ENCODE measurements around the gene RTF1. TPM values are rescaled to one million over a fixed set of nuclear protein-coding genes. Genes with fewer than 3 reads are reported as not detected.
A peak's percentile ranks its signal among the peaks of the same experiment; 100 is the strongest.
"Not testable (repeated sequence)": the region's sequence is repeated elsewhere in the genome, so short reads cannot be mapped to it uniquely, and the experiment has no call there.

The RTF1 gene
- total RNA-seq, 2 experiments from 2014 or later: 28.6 to 46.9 TPM

GRCh38 chr15:41438745-41439144, 21.9 kb downstream of the RTF1 start:
- H3K79me2 ChIP-seq (ENCODE audit: insufficient read depth, low read depth, low read length); H3K4me1 ChIP-seq (ENCODE audit: insufficient read depth, low read length, poor library complexity, severe bottlenecking); H3K4me3 ChIP-seq (ENCODE audit: low read depth, low read length, poor library complexity, severe bottlenecking); BruUV-seq (replicated peaks); H2AFZ ChIP-seq (ENCODE audit: low read length); H3K4me2 ChIP-seq (ENCODE audit: low read length); H3K9me2 ChIP-seq (ENCODE audit: insufficient read depth, low read length); H3K9me3 ChIP-seq (ENCODE audit: low read length); CTCF ChIA-PET (ENCODE audit: unreplicated experiment); H3K27ac ChIP-seq (ENCODE audit: low read depth, low read length, poor library complexity, severe bottlenecking); H4K20me1 ChIP-seq (ENCODE audit: insufficient read depth, low read length); intact Hi-C loops (cut with micrococcal nuclease; ENCODE audit: unreplicated experiment): not testable (repeated sequence)
- peak; percentile 12 for DNase-seq (ENCODE audit: low spot score)
- peaks cover 48% of the 10 kb centered on the region for H3K36me3 ChIP-seq (ENCODE audit: insufficient read depth, low read length)
- POLR2A ChIA-PET: interaction anchor here (0.5 to 0.7 kb wide), 3 partner anchors 108 to 582 kb away, joined by 3 to 6 read pairs (median 5); no protein-coding TSS in a partner anchor
- TF ChIP-seq, protein P1, sequence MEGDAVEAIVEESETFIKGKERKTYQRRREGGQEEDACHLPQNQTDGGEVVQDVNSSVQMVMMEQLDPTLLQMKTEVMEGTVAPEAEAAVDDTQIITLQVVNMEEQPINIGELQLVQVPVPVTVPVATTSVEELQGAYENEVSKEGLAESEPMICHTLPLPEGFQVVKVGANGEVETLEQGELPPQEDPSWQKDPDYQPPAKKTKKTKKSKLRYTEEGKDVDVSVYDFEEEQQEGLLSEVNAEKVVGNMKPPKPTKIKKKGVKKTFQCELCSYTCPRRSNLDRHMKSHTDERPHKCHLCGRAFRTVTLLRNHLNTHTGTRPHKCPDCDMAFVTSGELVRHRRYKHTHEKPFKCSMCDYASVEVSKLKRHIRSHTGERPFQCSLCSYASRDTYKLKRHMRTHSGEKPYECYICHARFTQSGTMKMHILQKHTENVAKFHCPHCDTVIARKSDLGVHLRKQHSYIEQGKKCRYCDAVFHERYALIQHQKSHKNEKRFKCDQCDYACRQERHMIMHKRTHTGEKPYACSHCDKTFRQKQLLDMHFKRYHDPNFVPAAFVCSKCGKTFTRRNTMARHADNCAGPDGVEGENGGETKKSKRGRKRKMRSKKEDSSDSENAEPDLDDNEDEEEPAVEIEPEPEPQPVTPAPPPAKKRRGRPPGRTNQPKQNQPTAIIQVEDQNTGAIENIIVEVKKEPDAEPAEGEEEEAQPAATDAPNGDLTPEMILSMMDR (conservative IDR thresholded peaks at IDR 0.05; ENCODE audit: low read length): 0 out of 2 replicates have a peak, but pooled peaks have one; percentile 23

GRCh38 chr15:41443275-41443674, 26.4 kb downstream of the RTF1 start:
- intact Hi-C loops (cut with micrococcal nuclease; ENCODE audit: unreplicated experiment): no loop called here
- H3K4me2 ChIP-seq (ENCODE audit: low read length): no peak overlapping the region
- CTCF ChIA-PET (ENCODE audit: unreplicated experiment): no interaction called here

DNA sequence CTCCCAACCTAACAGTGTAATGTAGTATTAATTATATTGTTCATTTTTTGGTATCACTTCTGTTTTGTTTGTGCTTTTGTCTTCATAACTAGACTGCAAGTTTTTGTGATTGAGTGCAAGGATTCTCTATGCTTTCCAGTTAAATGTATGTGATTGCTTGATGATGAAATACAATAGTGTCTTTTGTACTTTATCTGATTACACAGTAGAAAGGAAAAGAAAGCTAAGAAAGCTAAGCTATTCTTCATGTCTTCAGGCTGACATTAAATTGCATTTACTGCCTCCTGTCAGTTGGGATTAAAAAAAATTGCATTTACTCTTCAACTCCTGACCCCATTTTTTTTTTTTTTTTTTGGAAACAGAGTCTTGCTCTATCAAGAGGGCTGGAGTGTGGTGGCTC, 28.5 kb downstream of the RTF1 start:
- BruUV-seq (replicated peaks): no TSS peak
- POLR2A ChIA-PET: interaction anchor here (0.7 kb wide), 1 partner anchor 10 kb away, joined by 3 read pairs; no protein-coding TSS in a partner anchor

More at GRCh38 chr15:41443275-41443674, 26.4 kb downstream of the RTF1 start:
- H4K20me1 ChIP-seq (ENCODE audit: insufficient read depth, low read length): no peaks in the 10 kb centered on the region
- TF ChIP-seq, protein P1 (conservative IDR thresholded peaks at IDR 0.05; ENCODE audit: low read length): no peak
- TF ChIP-seq EZH2phosphoT487 (IDR thresholded peaks at IDR 0.05; ENCODE audit: borderline replicate concordance, low read depth, low read length): no peak
- H3K4me3 ChIP-seq (ENCODE audit: low read depth, low read length, poor library complexity, severe bottlenecking): no peak overlapping the region
- no peak overlapping the region for H3K27ac ChIP-seq (ENCODE audit: low read depth, low read length, poor library complexity, severe bottlenecking)
- no peaks in the 10 kb centered on the region for H3K4me1 ChIP-seq (ENCODE audit: insufficient read depth, low read length, poor library complexity, severe bottlenecking)
- no peaks in the 10 kb centered on the region for H3K79me2 ChIP-seq (ENCODE audit: insufficient read depth, low read depth, low read length)
- H3K36me3 ChIP-seq (ENCODE audit: insufficient read depth, low read length): peaks cover 53% of the 10 kb centered on the region
- BruUV-seq (replicated peaks): no TSS peak
- H2AFZ ChIP-seq (ENCODE audit: low read length): no peak overlapping the region
- no peaks in the 10 kb centered on the region for H3K9me2 ChIP-seq (ENCODE audit: insufficient read depth, low read length)
- no peaks in the 10 kb centered on the region for H3K9me3 ChIP-seq (ENCODE audit: low read length)
- POLR2A ChIA-PET: interaction anchor here (0.6 to 1.2 kb wide), 3 partner anchors 9 to 252 kb away, joined by 3 read pairs; no protein-coding TSS in a partner anchor
- DNase-seq (ENCODE audit: low spot score): no peak

More for the DNA sequence above, 28.5 kb downstream of the RTF1 start:
- CTCF ChIA-PET (ENCODE audit: unreplicated experiment): no interaction called here
- Histone ChIP-seq H3K36me3 (ENCODE audit: insufficient read depth, low read length) (peaks cover 39% of the 10 kb centered on the region), H3K27ac (ENCODE audit: low read depth, low read length, poor library complexity, severe bottlenecking) (no peak overlapping the region), H2AFZ (ENCODE audit: low read length) (no peak overlapping the region), H3K4me1 (ENCODE audit: insufficient read depth, low read length, poor library complexity, severe bottlenecking) (no peaks in the 10 kb centered on the region), H3K9me3 (ENCODE audit: low read length) (no peaks in the 10 kb centered on the region), H3K4me3 (ENCODE audit: low read depth, low read length, poor library complexity, severe bottlenecking) (no peak overlapping the region), H3K79me2 (ENCODE audit: insufficient read depth, low read depth, low read length) (no peaks in the 10 kb centered on the region), H4K20me1 (ENCODE audit: insufficient read depth, low read length) (no peaks in the 10 kb centered on the region), H3K4me2 (ENCODE audit: low read length) (no peak overlapping the region), H3K9me2 (ENCODE audit: insufficient read depth, low read length) (no peaks in the 10 kb centered on the region)
- DNase-seq (ENCODE audit: low spot score): no peak
- intact Hi-C loops (cut with micrococcal nuclease; ENCODE audit: unreplicated experiment): no loop called here
- TF ChIP-seq EZH2phosphoT487 (IDR thresholded peaks at IDR 0.05; ENCODE audit: borderline replicate concordance, low read depth, low read length): no peak
- TF ChIP-seq, protein P1 (conservative IDR thresholded peaks at IDR 0.05; ENCODE audit: low read length): no peak
